Measurements from ENCODE around the gene FAM98B. TPM values are rescaled to one million over a fixed set of nuclear protein-coding genes. Genes with fewer than 3 reads are reported as not detected.

Gene FAM98B
- total RNA-seq, 6 experiments from 2014 or later: 30.8 to 44.9 (median 40.1) TPM

DNA sequence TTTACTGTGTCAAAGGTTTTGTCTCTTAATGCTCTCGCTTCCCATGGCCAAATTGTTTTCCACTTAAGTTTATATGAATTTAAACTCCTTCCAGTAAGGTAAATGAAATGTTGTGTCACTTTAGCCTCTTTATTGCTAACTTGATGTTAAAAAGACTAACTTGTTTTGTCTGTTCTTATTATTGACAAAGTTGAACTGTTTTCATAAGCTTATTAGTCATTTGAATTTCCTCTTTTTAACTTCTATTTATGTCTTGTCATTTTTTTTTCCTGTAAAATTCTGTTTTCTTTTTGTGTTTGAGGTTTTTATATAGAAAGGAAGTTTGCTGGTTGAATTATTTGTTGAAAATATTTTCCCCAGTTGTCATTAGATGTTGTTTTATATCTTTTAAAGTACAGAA, 25.8 kb downstream of the FAM98B start:
- TF ChIP-seq CTCF (IDR thresholded peaks at IDR 0.05): no peak
- Mint-ChIP-seq H3K36me3 (ENCODE audit: low read depth) (peaks cover 23% of the 10 kb centered on the region; the same call in 1 of the 2 replicates), H3K9me3 (no peaks in the 10 kb centered on the region), H3K27me3 (ENCODE audit: insufficient read depth) (no peaks in the 10 kb centered on the region), H3K4me3 (no peak overlapping the region), H3K4me1 (ENCODE audit: low read depth) (peaks cover 16% of the 10 kb centered on the region), H3K27ac (no peak overlapping the region)
- DNase-seq: no peak

GRCh38 chr15:38481113-38481512, 27.2 kb downstream of the FAM98B start:
- H3K4me3 Mint-ChIP-seq: no peak overlapping the region
- H3K27me3 Mint-ChIP-seq (ENCODE audit: insufficient read depth): no peaks in the 10 kb centered on the region
- peaks cover 23% of the 10 kb centered on the region; the same call in 1 of the 2 replicates for H3K36me3 Mint-ChIP-seq (ENCODE audit: low read depth)
- no peak for TF ChIP-seq CTCF (IDR thresholded peaks at IDR 0.05)
- no peak overlapping the region for H3K27ac Mint-ChIP-seq
- H3K4me1 Mint-ChIP-seq (ENCODE audit: low read depth): peaks cover 15% of the 10 kb centered on the region
- no peaks in the 10 kb centered on the region for H3K9me3 Mint-ChIP-seq
- DNase-seq: no peak

GRCh38 chr15:38481761-38482160, 27.8 kb downstream of the FAM98B start:
- no peak for TF ChIP-seq CTCF (IDR thresholded peaks at IDR 0.05)
- Mint-ChIP-seq H3K27me3 (ENCODE audit: insufficient read depth) (no peaks in the 10 kb centered on the region), H3K36me3 (ENCODE audit: low read depth) (peaks cover 23% of the 10 kb centered on the region), H3K27ac (no peak overlapping the region), H3K4me3 (no peak overlapping the region), H3K4me1 (ENCODE audit: low read depth) (peaks cover 19% of the 10 kb centered on the region), H3K9me3 (no peaks in the 10 kb centered on the region)
- DNase-seq: no peak

GRCh38 chr15:38482572-38482971, 28.6 kb downstream of the FAM98B start:
- H3K4me1 Mint-ChIP-seq (ENCODE audit: low read depth): peaks cover 27% of the 10 kb centered on the region
- TF ChIP-seq CTCF (IDR thresholded peaks at IDR 0.05): no peak
- no peak for DNase-seq
- H3K27me3 Mint-ChIP-seq (ENCODE audit: insufficient read depth): no peaks in the 10 kb centered on the region
- no peak overlapping the region for H3K4me3 Mint-ChIP-seq
- H3K36me3 Mint-ChIP-seq (ENCODE audit: low read depth): peaks cover 20% of the 10 kb centered on the region
- no peak overlapping the region for H3K27ac Mint-ChIP-seq
- no peaks in the 10 kb centered on the region for H3K9me3 Mint-ChIP-seq

- H3K27ac Mint-ChIP-seq: peak overlapping the region; percentile 14; the same call in 1 of the 2 replicates
- no peak for DNase-seq
- TF ChIP-seq CTCF (IDR thresholded peaks at IDR 0.05): no peak
Observed at GRCh38 chr15:38486936-38487335, 33.0 kb downstream of the FAM98B start.

DNA sequence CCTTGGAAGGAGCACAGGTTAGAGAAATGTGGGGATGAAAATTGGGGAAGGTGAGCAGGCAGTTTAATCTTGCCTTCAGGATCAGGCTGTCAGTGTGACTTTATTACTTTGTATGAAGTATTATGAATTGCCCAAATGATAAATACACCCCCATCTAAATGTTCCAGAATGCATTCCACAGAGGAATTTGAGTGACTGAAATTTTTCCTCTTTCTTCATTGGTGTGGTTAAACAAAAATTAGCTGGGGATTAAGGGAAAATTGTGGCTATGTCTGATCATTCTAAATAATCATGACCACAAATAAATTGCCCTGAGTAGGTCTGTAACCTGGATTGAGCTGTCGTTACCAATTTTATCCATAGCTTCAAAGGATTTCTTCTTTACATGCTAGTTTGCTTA, 33.5 kb downstream of the FAM98B start:
- TF ChIP-seq CTCF (IDR thresholded peaks at IDR 0.05): no peak
- Mint-ChIP-seq H3K36me3 (ENCODE audit: low read depth) (peaks cover 9% of the 10 kb centered on the region), H3K27ac (0 out of 2 replicates have a peak overlapping the region, but pooled peaks have one; percentile 1), H3K4me1 (ENCODE audit: low read depth) (peaks cover 45% of the 10 kb centered on the region), H3K4me3 (no peak overlapping the region), H3K9me3 (no peaks in the 10 kb centered on the region), H3K27me3 (ENCODE audit: insufficient read depth) (no peaks in the 10 kb centered on the region)
- no peak for DNase-seq

More at GRCh38 chr15:38486936-38487335, 33.0 kb downstream of the FAM98B start:
- no peaks in the 10 kb centered on the region for H3K9me3 Mint-ChIP-seq
- H3K36me3 Mint-ChIP-seq (ENCODE audit: low read depth): peaks cover 13% of the 10 kb centered on the region
- H3K4me3 Mint-ChIP-seq: no peak overlapping the region
- H3K4me1 Mint-ChIP-seq (ENCODE audit: low read depth): peaks cover 45% of the 10 kb centered on the region
- no peaks in the 10 kb centered on the region for H3K27me3 Mint-ChIP-seq (ENCODE audit: insufficient read depth)

Data from HFFc6 (cell line).